Ammon's horn (tissue), 1 donor: ENCODE data around the gene IKZF1.

Source experiments
- DNase-seq: peaks from one replicate; pipeline ENCODE4 v3.0.0-alpha.2; 2016; ENCODE audit warnings: low spot score

Gene IKZF1

DNA sequence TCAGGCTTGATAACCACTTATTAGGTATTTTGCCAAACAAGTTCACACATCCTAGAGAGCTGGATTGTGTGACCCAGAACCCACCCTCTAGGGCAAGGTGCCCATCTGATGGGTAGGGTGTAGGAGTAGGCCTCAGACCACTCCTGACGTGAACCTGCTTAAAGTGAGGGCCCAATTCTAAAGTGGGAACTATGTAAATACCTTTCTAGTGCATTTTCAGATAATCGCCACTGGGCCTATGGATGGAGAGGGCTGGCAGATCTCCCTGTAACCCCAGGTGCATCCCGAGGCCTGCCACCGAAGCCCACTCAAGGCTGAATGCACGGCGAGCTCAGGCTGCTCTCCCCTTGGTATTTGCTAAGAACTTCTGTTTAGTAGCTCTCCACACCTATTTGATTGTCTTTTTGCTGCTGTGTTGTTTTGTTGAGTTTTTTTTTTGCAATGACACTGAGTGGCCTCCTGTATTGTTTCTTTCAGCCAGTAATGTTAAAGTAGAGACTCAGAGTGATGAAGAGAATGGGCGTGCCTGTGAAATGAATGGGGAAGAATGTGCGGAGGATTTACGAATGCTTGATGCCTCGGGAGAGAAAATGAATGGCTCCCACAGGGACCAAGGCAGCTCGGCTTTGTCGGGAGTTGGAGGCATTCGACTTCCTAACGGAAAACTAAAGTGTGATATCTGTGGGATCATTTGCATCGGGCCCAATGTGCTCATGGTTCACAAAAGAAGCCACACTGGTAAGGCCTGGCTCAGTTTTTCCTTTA, 71.7 kb downstream of the IKZF1 start:
- no peak for DNase-seq

DNA sequence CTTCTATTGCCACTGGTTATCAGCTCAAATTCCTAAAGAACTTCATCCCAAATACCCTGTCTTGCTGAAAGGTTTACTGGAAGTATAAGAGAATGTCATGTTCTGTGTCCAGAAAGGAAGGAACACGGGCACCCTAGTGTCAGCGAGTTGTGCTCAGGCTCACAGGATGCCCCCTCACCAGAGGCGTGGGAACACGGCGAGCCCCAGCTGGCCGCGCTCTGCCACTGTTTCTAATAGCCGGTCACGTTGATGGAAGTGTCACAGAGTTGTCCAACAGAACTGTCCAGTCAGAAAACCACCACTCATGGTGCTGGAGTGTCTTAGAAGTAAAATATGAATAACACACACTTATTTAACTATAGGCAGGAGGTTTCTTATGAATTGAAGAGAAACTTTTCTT, 72.8 kb downstream of the IKZF1 start:
- DNase-seq: no peak

DNA sequence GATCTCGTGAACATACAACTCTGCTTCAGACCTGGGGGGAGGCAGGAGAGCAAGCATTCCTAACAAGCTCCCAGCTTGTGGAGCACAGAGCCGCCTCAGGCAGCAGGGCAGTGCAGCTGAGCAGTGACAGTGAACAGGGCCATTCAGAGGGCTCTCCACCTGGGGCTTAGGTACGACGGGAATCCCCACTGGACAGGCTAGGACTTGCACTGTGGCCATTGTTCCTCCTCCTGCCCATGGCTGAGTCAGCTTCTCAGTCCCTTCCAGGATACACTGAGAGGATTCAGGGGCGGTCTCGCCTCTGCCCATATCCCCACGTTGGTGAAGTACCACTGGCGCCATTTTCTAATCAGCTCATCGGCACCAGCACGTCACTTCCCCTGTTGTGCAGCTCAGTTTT, 74.6 kb downstream of the IKZF1 start:
- no peak for DNase-seq

DNA sequence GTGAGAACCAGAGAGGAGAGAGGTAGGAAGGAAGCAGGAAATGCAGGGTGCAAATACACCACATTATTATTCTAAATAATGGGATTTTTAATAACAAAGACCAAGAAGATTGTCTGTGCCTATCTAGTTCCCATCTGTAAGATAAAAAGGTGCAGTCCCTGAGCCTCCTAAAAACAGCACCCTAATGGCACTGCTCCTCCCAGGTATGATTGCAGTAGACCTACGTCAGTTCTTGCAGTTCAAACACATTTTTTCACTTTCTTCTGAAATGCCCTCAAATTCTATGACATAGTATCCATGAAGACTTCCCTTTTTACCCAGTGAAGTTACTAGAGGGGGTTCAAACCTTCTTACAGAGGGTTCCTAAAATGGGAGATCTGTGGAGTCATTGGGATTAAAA, 75.0 kb downstream of the IKZF1 start:
- no peak for DNase-seq

DNA sequence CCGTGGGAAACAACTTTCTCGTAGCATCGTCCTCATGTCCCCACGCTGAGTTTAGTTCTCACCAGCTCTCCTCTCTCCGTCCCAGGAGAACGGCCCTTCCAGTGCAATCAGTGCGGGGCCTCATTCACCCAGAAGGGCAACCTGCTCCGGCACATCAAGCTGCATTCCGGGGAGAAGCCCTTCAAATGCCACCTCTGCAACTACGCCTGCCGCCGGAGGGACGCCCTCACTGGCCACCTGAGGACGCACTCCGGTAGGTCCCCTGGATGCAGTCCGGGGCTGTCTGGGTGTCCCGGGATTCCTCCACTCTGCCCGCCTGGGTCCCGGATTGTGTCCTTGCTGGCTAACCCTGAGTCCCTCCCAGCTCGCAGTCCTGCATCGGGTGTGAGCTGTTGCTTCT, 77.9 kb downstream of the IKZF1 start:
- DNase-seq: no peak

DNA sequence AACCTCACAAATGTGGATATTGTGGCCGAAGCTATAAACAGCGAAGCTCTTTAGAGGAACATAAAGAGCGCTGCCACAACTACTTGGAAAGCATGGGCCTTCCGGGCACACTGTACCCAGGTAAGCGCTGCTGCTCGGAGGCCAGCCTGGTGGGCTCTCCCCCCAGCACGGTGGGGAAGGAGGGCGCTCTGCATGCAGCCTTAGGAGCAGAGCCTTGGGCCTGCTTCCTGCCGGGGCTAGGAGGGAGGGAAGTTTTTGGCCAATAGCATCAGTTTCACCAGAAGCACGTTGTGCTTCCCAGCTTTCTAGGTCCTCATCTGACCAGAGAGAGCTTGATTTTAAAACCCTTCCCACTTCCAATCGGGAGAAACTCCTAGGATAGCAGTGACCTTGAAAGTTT, 82.8 kb downstream of the IKZF1 start:
- no peak for DNase-seq

- no peak for DNase-seq
These were observed 85.4 kb downstream of the IKZF1 start for GRCh38 chr7:50389961-50390360.

- no peak for DNase-seq
These were observed 86.9 kb downstream of the IKZF1 start for GRCh38 chr7:50391386-50391785.

GRCh38 chr7:50393076-50393475, 88.6 kb downstream of the IKZF1 start:
- no peak for DNase-seq

DNA sequence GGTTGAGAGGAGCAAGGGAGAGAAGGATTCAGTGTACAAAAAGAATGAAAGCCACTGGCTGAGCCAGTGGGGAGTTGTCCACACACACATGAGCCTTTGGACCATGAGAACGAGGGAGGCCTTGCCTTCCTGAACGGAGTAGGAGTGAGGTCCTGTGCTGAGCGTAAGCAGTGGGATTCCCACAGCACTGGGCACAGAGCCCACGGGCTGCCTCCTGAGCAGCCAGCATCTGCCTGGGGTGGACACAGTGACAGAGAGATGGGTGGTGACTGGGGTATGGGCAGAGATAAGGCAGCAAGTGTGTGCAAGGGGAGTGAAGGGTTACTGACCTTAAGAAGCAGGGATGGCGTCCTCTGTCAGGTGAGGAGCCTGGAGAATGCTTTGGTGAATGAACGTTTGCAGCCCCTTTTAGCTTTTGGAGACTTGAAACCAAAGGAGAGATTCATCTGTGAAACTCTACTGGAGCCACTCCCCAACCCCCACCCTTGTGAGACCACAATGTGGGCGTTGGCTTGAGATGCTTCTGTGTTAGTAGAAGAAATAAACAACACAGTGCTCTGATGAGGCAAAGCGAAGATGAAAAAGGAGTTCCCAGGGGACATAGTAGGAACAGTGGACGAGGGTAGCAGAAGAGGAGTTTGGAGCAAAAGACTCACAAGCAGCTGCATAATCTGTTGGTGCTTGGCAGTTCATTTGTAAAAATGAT, 89.2 kb downstream of the IKZF1 start:
- no peak for DNase-seq

- DNase-seq: no peak
These were observed 89.8 kb downstream of the IKZF1 start for GRCh38 chr7:50394315-50394714.

- no peak for DNase-seq
These were observed 92.3 kb downstream of the IKZF1 start for GRCh38 chr7:50396856-50397255.

- DNase-seq: no peak
These were observed 92.9 kb downstream of the IKZF1 start for GRCh38 chr7:50397320-50397970.

DNA sequence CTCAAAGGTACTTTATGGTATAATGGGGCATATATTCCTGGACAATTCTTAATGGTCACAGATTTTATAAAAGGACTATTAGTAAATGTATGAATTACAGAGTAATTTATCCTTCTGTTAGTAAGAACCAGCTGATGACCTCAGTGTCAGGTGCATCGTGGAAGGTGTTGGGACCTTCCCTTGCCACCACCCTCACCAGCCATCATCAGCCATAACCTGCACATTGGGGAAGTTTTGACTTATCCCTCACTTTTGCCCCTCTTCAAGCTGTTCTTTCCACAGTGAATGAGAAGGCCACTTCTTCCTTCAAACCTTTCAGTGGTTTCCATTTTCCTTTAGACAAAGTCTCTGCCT, 93.4 kb downstream of the IKZF1 start:
- DNase-seq: no peak

DNA sequence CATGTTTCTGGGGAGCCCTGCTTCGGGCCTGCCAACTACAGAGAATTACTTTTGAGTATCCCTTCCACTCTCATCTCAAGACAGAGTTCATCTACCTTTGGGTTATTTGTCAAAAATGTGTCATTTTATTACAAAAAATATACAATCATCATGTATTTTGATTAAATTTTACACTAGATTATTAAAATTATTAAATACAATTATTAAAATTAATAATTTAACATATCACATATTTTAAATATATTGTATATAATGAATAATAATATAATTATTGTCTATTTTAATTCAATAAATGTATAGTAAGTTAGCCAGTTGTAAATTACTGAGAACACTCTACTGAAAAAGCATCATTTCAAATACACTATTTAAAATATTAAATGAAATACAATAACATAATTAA, 94.7 kb downstream of the IKZF1 start:
- DNase-seq: no peak

DNA sequence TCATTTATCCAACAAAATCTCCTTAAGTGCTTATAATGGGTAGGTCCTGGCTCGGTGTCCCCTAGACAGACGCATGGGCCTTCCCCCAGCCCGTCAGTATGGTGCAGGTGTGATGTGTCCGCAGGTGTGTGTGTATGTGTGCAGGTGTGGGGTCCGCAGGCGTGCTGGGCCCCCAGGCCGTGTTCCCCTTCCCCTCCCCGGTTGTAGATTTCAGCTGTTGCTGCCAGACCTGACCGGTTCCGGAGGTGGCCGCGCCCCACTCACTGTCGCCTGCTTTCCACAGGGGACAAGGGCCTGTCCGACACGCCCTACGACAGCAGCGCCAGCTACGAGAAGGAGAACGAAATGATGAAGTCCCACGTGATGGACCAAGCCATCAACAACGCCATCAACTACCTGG, 95.1 kb downstream of the IKZF1 start:
- DNase-seq: no peak

DNA sequence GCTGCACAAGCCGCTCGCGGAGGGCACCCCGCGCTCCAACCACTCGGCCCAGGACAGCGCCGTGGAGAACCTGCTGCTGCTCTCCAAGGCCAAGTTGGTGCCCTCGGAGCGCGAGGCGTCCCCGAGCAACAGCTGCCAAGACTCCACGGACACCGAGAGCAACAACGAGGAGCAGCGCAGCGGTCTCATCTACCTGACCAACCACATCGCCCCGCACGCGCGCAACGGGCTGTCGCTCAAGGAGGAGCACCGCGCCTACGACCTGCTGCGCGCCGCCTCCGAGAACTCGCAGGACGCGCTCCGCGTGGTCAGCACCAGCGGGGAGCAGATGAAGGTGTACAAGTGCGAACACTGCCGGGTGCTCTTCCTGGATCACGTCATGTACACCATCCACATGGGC, 95.6 kb downstream of the IKZF1 start:
- no peak for DNase-seq

- DNase-seq: no peak
These were observed 99.9 kb downstream of the IKZF1 start for GRCh38 chr7:50404392-50404791.

GRCh38 chr7:50405221-50405620, 100.7 kb downstream of the IKZF1 start:
- DNase-seq: no peak

GRCh38 chr7:50406935-50407334, 102.4 kb downstream of the IKZF1 start:
- DNase-seq: no peak

- DNase-seq: no peak
These were observed 105.6 kb downstream of the IKZF1 start for GRCh38 chr7:50409856-50410745.

GRCh38 chr7:50411332-50411731, 106.8 kb downstream of the IKZF1 start:
- no peak for DNase-seq
